GM12801 (cell line): Measurements from ENCODE around the gene SDS.

Experiments
- TF ChIP-seq, protein P1 (sequence below): IDR thresholded peaks from one replicate; pipeline ENCODE4 v1.5.1; 2011; ENCODE audit warnings: control low read depth; ENCODE audit not compliant: insufficient read length; ENCODE audit errors: extremely low read depth

The SDS gene

DNA sequence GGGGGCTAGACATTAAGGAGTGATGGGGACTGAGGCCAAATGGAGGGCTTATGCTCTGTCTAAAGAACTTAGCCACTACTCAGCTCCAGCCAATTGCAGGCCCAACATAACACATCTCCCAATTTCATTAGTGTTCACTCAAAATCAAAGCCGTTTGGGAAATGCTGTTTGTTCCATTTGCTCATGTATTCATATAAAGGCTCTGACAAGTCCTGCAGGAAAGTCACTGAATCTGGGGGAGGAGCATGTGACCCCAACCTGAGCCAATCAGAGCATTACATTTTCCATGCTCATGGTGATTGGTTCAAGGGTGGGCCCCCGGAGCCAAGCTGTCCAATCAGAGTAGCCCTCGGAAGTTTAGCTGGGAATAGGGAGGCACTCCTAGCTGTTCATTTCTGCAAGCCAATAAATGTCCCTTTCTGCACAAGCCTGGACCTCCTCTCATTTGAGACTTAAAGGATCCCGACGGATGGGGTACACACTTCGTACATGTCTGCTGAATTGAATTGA lies 39.4 kb upstream of the SDS start:
- TF ChIP-seq, protein P1, sequence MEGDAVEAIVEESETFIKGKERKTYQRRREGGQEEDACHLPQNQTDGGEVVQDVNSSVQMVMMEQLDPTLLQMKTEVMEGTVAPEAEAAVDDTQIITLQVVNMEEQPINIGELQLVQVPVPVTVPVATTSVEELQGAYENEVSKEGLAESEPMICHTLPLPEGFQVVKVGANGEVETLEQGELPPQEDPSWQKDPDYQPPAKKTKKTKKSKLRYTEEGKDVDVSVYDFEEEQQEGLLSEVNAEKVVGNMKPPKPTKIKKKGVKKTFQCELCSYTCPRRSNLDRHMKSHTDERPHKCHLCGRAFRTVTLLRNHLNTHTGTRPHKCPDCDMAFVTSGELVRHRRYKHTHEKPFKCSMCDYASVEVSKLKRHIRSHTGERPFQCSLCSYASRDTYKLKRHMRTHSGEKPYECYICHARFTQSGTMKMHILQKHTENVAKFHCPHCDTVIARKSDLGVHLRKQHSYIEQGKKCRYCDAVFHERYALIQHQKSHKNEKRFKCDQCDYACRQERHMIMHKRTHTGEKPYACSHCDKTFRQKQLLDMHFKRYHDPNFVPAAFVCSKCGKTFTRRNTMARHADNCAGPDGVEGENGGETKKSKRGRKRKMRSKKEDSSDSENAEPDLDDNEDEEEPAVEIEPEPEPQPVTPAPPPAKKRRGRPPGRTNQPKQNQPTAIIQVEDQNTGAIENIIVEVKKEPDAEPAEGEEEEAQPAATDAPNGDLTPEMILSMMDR, result no peak

DNA sequence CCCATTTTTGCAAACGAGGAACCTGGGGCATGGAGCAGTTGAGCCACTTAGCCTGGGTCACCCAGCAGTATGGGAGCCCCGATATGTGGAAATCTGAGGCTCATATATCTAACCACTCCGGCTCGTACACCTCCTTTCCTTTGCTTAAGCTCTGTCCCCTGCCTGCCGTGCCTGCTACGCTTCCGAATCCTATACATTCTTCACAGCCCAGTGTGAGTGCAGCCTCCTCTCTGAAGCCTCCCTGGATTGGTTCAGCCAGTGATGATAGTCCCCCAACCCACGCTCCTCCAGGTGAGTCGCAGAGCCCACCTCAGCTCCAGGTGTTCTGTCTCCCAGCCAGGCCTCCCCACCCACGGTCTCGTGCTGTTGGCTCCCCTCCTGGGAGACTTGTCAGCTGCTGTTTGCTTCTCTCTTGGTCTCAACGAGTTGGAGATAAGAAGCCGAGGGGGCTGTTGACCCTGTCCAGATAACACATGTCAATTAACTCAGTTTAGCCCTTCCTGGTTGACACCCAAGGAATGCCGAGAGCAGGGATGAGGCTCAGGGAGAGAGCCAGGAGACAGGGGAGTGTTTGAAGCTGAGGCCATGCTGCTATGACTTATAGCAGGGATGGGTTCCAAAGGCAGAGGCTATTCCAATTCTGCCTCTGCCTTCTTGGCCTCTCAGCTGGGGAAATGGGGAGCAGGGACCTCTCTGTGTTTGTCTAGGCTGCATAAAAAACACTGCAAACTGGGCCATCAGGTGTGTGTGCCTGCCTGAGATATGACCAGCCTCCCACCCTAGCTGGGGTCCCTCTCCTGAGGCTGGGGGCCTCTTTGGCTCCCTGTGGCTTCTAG lies 37.5 kb upstream of the SDS start:
- TF ChIP-seq, protein P1, result no peak

DNA sequence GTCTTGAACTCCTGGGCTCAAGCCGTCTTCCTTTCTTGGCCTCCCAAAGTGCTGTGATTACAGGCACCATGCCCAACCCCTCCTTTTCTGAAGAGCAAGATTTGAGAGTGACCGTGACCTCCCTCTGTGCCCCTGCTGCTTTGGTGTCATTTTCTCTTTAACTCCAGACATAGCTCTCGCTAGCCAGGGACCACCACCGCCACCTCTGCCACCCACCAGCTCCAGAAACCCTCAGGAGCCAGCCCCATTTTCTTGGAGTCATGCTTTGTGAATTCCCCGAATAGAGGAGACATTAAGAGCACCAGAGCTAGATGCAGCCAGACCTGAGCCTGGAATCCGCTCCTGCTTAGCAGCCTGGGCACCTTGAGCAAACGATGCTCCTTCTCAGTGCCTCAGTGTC lies 36.6 kb upstream of the SDS start:
- TF ChIP-seq, protein P1, result no peak

DNA sequence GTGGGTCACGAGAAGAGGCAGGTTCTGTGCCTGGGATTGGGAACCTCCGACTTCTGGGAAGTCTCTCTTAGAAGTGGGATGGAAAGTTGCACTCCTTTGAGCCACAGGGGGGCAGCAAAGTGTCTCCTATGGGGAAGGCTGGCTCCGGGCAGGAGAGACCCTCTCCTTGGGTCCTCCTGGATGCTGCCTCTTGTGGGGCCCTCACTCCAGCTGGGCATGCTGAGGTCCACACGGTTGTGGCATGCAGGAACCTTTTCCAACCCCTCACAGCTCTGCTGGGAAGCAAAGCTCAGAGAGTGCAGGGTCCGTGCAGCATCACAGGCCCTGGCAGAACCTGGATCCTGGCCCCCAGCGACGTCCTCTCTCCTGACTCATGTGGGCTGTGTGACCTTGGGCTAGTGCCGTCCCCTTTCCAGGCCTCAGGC lies 35.9 kb upstream of the SDS start:
- TF ChIP-seq, protein P1, result no peak

DNA sequence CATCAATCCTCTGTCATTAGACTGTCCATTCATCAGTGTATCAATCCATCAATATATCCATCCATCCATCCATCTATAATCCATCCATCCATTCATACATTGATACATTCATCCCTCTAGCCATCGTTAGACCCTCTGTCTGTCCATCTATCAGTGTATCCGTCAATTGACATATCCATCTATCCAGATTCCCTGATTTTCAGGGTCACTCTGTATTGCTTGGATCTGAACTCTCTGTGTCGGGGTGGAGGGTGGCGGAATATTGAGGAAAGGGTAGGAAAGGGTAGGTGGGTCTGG lies 35.6 kb upstream of the SDS start:
- TF ChIP-seq, protein P1, result no peak

- TF ChIP-seq, protein P1, result no peak
These were observed 35.0 kb upstream of the SDS start for GRCh38 chr12:113438523-113439300.

DNA sequence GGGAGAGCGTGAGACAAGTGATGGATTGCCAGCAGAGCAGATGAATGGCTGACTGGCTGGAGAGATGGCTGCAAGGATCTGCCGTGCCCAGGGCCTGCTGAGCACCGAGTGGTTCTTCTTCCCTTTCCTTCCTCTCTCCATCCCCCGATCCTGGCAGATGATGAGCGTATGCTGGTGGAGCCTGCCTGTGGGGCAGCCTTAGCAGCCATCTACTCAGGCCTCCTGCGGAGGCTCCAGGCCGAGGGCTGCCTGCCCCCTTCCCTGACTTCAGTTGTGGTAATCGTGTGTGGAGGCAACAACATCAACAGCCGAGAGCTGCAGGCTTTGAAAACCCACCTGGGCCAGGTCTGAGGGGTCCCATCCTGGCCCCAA lies 34.0 kb upstream of the SDS start:
- TF ChIP-seq, protein P1, result no peak
